Measurements from ENCODE around the gene DDIT3.
"Not testable (repeated sequence)": the region's sequence is repeated elsewhere in the genome, so short reads cannot be mapped to it uniquely, and the experiment has no call there.

DDIT3 gene

DNA sequence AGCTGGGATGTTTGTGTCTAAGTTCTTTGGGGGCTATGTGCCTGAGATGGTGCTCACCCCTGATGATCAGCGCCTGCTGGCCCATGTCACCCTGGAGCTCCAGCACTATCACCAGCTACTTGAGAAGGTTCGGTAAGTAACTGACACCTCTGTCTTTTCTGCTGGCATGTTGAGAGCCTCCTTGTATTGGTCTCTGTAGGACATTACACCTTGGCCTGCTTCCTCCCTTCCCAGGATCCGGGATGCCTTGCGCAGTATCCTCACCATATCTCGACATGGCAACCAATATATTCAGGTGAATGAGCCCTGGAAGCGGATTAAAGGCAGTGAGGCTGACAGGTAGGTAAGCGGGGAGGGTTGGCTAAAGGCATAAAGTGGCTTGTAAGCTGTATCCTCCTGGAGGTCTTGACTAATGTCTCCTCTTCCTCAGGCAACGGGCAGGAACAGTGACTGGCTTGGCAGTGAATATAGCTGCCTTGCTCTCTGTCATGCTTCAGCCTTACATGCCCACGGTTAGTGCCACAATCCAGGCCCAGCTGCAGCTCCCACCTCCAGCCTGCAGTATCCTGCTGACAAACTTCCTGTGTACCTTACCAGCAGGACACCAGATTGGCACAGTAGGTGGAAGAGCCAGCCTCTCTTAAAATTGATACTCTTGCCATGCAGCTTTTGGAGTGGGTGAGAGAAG lies 5.5 kb downstream of the DDIT3 start:
- TF ChIP-seq MAX (IDR thresholded peaks at IDR 0.05; ENCODE audit: low read depth, low read length) (no peak), POLR2A (IDR thresholded peaks at IDR 0.05; ENCODE audit: extremely low read depth, insufficient read length) (no peak), MYC (IDR thresholded peaks at IDR 0.05; ENCODE audit: low read depth, low read length) (no peak), CTCF (IDR thresholded peaks at IDR 0.05; ENCODE audit: low read depth, low read length) (no peak)
- no peak overlapping the region for H3K4me3 ChIP-seq (ENCODE audit: low read depth, low read length)
- DNase-seq (ENCODE audit: low read depth), result no peak

- not testable (repeated sequence) for H3K4me3 ChIP-seq (ENCODE audit: low read depth, low read length); DNase-seq (ENCODE audit: low read depth)
Measured at GRCh38 chr12:57514246-57514645, 6.1 kb downstream of the DDIT3 start.

DNA sequence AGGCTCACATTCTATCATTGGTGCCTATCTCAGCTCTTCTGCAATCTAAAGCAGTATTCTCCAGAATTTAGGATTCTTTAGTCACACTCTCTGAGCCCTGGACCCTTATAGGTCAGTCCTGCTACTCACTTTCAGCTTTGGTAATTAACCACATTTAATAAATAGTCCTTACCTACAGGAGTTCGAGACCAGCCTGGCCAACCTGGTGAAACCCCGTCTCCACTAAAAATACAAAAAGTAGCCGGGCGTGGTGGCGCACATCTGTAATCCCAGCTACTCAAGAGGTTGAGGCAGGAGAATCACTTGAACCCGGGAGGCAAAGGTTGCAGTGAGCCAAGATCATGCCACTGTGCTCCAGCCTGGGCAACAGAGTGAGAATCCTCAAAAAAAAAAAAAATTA lies 6.6 kb downstream of the DDIT3 start:
- H3K4me3 ChIP-seq (ENCODE audit: low read depth, low read length); DNase-seq (ENCODE audit: low read depth): not testable (repeated sequence)

DNA sequence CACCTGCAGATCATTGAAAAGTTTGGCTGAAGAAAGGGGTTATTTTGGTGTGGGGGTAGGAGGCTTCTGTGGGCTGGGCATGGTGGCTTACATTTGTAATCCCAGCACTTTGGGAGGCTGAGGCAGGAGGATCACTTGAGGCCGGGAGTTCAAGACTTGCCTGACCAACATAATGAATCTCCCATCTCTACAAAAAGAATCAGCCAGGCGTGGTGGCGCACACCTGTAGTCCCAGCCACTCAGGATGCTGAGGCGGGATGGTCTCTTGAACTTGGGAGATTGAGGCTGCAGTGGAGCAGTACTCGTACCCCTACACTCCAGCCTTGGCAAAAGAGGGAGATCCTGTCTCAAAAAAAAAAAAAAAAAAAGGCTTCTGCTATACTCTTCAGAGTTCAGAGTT lies 7.0 kb downstream of the DDIT3 start:
- TF ChIP-seq POLR2A (IDR thresholded peaks at IDR 0.05; ENCODE audit: extremely low read depth, insufficient read length) (no peak), MYC (IDR thresholded peaks at IDR 0.05; ENCODE audit: low read depth, low read length) (no peak), CTCF (IDR thresholded peaks at IDR 0.05; ENCODE audit: low read depth, low read length) (no peak), MAX (IDR thresholded peaks at IDR 0.05; ENCODE audit: low read depth, low read length) (no peak)

GRCh38 chr12:57512665-57513064 lies 7.6 kb downstream of the DDIT3 start:
- DNase-seq (ENCODE audit: low read depth), result no peak
- no peak overlapping the region for H3K4me3 ChIP-seq (ENCODE audit: low read depth, low read length)
- no peak for TF ChIP-seq POLR2A (IDR thresholded peaks at IDR 0.05; ENCODE audit: extremely low read depth, insufficient read length)
- no peak for TF ChIP-seq MAX (IDR thresholded peaks at IDR 0.05; ENCODE audit: low read depth, low read length)
- TF ChIP-seq CTCF (IDR thresholded peaks at IDR 0.05; ENCODE audit: low read depth, low read length), result no peak
- no peak for TF ChIP-seq MYC (IDR thresholded peaks at IDR 0.05; ENCODE audit: low read depth, low read length)

More for the DNA sequence above, 7.0 kb downstream of the DDIT3 start:
- H3K4me3 ChIP-seq (ENCODE audit: low read depth, low read length), result no peak overlapping the region
- no peak for DNase-seq (ENCODE audit: low read depth)

DNA sequence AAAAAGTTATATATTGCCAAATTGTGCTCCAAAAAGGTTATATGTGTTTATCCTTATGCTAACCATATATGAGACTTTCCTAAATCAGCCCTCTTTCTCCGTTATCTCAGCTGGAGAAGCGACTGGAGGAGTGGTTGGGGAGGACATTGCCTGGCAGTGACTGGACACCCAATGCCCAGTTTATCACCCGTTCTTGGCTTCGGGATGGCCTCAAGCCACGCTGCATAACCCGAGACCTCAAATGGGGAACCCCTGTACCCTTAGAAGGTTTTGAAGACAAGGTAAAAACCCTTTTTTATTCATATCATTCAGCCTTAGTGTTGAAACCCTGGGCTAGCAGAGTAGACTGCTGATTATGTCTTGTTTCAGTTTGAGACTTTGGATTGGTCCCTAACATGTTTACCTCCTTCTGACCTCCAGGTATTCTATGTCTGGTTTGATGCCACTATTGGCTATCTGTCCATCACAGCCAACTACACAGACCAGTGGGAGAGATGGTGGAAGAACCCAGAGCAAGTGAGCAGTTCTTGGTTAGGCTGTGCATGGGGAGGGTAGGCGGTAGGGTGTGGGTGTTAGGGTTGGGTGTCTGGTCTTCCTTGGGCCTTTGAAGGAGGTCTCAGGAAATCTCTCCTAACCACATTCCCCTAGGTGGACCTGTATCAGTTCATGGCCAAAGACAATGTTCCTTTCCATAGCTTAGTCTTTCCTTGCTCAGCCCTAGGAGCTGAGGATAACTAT lies 8.6 kb downstream of the DDIT3 start:
- no peak for DNase-seq (ENCODE audit: low read depth)
- no peak overlapping the region for H3K4me3 ChIP-seq (ENCODE audit: low read depth, low read length)

More for the DNA sequence above, 8.6 kb downstream of the DDIT3 start:
- TF ChIP-seq MYC (IDR thresholded peaks at IDR 0.05; ENCODE audit: low read depth, low read length), result no peak
- TF ChIP-seq CTCF (IDR thresholded peaks at IDR 0.05; ENCODE audit: low read depth, low read length), result no peak
- no peak for TF ChIP-seq MAX (IDR thresholded peaks at IDR 0.05; ENCODE audit: low read depth, low read length)
- TF ChIP-seq POLR2A (IDR thresholded peaks at IDR 0.05; ENCODE audit: extremely low read depth, insufficient read length), result no peak

Measured in NB4 (cell line).